ENCODE data around the gene DACH2.

Gene DACH2

DNA sequence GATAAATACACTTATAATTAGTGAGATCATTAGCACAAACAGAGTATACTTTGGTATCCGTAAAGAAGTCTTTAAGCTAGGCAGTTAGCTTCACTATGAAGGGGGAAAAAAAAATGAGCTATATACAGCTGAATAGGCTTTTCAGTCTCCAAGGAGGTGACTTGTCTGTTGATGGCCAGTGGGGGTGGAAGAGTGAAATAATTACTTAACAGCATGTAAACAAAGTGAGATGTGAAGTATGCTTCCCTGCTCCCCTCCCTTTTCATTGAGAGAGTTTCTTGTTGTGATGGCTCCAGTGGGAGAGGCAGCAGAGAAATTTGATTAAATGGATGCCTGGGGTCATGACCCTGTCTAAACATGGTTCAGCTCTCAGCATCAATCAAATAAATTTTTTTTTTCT is 180.9 kb downstream of the DACH2 start:
- FAIRE-seq, result no peak

DNA sequence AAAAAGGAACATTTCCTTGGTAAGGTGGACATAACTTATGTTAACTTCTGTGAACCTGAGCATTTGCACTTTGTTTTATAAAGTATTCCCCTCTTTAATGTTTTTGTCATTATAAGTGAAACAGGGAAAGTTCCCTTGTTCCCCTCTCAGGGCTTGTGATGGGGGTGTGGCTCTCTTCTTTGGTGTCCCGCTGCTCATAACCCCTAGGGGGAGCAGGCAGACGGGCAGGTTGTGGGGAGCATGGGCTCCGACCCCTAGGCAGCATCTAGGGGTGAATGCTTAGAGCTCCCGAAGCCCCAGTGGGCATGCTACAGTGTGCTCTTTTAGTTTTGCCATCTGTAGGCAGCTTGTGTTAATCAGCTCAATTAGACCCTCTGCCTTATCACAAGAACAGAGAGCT is 200.4 kb downstream of the DACH2 start:
- no peak for FAIRE-seq

DNA sequence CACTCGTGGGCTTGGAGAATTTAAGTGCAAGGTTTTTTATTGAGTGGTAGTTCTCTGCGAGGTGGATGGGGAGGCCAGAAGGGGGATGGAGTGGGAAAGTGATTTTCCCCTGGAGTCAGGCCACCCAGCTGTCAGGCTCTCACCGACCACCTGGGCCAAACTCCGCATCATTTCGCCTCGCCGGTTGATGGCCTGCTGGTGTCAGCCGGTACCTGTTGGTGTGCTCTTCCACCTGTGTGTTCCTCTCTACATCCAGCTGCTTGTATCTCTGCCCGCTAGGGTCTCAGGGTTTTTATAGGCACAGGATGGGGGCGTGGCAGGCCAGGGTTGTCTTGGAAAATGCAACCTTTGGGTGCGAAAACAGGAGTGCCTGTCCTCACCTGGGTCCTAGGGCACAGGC is 200.9 kb downstream of the DACH2 start:
- no peak for FAIRE-seq

DNA sequence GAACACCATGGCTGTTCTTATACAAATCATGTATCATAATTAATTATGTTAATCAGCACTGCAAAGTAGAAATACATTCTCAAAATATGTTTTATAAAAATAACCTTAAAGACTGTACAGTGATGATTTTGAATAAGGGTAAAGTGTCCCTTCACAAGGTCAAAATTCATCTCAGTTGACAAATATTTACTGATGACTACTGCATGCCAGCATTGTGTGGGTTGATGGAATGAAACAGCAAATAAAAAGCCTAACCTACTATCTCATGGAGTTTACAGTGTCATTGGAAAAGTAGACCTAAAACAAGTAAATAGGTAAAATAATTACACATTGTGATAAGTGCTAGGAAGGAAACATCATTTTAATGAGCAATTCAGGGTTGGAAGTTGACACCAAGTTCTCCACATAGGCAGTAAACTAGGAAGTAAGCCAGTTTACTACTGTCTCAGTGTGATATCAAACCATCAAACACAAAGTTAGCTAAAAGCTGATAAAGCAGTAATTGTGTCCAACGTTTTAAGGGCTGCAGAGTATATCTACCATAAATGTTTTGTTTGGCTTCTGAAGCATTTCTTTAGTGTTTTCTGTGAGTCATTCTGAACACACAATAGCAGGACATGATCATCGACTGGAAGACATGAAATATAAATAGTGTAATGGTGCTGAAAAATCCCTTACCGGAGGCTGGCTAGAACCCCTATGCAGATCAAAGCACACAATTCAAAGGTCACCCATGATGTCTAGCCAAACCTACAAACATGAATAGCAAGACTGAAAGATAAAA is 221.8 kb downstream of the DACH2 start:
- FAIRE-seq, result no peak

DNA sequence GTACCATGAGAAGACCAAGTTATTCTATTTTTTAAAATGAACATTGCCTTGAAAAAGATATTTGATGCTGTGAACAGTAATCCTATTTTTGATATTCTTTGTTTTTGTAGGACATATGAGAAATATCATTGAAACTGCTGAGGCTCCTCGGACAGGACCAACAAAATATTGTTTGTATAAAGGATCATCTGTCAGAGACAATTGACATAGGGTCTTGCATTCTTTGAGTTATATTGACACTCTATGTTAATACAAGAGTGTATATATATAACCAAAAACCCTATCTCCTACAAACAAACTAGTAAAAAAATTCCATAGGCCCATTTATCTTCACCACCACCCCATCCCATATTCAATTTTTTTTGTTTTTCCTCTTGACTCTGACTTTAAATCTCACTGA is 222.7 kb downstream of the DACH2 start:
- FAIRE-seq, result no peak

DNA sequence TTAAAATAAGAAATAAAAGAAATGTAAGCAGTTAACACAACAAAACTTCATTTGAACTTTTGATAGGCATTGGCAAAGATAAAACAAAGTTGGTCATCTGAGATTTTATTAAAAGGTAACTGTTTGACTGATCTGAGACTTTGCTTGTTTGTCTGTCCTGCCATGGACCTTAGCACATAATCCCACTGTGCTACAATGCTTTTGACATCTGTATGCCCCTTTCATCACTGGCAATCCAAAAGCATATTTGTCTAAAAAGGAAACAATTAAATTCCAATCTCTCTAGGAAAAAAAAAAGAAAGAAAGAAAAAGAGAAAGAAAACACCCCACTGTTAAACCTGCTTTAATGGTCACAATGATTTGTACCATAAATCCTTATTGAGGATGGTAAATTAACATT is 231.0 kb downstream of the DACH2 start:
- no peak for FAIRE-seq

DNA sequence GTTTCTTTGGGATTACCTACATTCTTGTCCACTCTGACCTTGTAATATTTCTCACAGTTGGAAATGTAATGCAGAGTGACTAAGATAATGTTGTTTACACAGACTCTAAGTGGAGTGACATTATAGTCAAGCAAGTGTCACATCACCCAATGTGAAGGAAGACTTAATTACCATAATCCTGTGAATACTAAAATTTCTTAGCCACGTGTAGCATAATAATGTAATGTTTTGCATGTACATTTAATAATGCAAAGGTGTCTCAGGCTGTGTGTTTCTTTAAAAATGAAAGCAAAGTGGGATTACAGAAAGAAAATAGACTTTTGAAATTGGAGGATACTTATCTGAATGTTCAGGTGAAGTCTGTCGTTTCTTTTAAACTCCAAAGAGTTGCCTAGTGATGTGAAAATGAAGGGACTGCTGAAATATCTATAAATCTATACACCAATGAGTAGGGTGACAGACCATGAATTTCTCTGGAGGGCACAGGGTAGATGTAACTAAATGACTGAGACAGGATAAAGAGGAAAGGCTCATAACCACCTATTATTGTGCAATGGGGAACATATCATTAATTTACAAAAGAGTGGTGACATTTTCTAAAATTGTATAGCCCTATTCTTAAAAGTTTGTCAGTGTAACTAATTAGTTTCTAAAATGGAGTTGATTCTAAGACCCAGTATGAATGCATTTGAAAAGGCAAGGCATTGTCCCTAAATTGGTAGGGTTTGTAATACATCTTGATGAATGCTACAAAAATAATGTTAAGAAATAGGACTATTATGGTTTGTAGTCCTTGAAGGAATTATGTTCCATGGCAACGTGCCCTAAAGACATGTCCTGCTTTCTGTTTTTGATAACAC is 235.7 kb downstream of the DACH2 start:
- no peak for FAIRE-seq

DNA sequence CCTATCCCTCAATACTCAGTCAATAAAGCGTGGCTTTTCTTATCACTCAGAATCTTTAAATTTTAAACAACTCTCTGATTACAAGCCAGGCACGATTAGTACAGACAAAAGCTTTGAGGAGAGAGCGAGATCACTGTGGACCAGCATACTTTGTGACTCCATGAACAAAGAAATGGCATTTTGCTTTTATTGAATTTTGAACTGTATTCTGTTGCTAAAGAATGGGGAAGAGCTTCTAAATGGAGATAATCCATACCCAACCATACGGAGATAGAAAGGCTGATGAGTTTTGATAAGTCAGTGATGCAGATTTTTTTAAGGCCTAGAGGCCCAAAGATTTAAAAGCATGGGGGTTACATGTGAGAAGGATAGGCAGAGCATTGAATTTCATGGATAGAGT is 259.1 kb downstream of the DACH2 start:
- FAIRE-seq, result no peak

DNA sequence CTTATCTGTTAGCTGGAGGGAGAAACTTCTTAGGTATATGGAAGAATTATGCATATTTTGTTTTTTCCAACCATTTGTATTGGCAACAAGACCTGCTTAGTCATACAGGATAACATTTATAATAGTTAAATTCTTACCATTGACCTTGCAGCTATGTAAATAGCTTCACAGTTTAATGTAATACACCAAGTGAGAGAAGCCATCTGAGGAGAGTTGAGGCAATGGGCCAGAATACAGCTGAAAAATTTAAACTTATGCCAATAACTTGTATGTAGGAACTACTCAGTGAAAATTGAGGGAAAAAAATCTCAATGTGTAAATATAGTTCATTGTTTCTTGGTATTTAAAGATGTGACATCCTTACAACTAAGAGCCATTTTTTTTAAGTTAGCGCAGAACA is 273.5 kb downstream of the DACH2 start:
- FAIRE-seq, result no peak

DNA sequence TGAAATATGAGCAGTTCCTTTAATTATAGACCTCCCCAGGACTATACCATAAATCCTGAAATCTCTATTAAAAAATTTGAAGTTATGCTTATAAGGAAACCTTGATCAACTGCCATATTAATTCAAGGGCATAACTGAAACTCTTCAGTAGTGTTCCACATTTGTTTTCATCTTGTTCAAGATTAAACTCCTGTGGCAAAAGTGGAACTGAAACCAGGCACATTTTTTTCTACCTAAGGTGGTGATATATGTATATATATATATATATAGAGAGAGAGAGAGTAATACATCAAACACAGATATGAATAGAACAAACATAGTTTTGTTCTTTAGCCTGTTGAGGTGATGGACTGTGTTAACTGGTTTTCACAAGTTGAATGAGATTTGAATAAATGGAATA is 287.9 kb downstream of the DACH2 start:
- no peak for FAIRE-seq

DNA sequence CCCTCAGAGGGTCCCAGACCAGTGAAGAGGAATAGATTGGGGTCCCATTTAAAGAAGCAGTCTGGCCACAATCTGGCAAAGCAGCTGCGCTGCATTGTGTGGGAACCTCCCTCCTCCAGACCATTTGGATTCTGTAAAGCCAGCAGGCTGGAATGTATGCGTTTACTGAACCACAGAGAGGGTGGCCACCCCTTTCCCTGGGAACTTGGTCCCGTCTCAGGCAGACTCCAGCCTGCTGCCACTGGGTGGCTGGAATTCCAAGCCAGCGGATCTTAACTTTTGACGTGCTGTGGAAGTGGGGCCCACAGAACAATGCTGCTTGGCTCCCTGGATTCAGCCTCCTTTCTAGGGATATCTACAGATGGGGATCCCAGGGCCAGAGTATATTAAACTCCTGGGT is 307.2 kb downstream of the DACH2 start:
- FAIRE-seq, result no peak

DNA sequence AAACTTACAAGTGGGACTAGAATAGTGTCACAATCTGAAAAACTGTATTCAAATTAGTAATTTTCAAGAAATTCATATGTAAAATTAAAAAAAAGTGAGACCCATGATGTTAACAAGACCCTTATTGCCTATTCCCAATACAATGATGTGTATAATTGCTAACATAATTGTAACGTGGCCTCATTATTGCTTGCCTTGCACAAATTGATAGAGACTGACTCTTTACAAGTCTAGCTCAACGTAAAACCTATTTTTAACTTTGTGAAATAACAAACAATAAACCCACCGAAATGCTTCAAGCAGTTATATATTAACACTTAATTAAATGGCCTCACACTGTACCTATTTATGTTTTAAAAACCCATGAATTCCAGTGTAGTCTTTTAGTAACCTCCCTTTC is 312.5 kb downstream of the DACH2 start:
- no peak for FAIRE-seq

DNA sequence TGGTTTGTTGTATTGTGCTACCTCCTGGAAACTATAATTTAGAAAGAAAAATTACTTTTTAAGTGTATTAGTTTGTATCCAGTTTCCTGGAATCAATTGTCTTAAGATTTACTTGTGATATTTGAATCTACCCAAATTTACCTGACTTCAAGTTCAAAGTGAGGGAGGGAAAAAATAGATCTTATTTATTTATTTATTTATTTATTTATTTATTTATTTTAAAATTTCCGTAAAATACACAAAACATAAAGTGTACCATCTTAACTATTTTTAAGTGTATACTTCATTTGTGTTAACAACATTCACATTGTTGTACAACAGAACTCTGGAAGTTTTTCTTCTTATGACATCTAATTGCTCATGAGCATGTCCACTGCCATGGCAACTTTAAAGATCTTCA is 356.0 kb downstream of the DACH2 start:
- no peak for FAIRE-seq

DNA sequence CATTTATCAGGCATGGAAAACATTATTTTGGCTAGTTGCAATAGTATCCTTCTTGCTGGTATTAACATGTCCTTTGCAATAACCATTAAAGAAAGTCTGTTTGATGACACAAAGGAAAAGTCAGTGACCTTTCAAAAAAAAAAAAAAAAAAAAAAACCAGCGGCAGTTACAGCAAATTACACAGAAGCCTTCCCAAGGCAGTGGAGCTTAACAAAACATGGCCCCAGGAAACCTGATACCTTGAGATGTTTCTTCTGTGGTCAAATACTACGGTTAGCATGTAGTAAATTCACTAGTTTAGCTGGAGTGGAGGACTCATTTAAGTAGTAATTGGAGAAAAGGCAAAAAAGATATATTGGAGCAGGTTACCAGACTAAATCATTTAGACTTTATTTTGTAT is 359.1 kb downstream of the DACH2 start:
- no peak for FAIRE-seq

DNA sequence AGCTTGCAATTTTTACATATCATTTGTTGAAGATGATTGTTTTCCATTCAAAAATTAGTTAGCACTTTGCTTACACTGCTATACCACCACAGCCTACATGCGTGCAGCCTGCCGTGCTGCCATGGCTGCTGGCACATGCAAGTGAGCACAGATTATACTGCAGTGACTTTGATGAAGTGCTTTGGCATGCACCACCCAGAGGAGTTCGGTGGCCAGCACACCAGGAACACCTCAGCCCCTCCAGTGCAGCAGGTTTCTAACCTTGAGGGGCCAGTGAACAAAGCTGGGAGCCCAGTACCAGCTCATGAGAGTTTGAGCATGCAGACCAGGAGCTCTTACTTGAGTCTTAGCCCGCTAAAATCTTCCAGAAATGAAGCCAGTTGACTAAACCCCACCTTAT is 431.5 kb downstream of the DACH2 start:
- no peak for FAIRE-seq

DNA sequence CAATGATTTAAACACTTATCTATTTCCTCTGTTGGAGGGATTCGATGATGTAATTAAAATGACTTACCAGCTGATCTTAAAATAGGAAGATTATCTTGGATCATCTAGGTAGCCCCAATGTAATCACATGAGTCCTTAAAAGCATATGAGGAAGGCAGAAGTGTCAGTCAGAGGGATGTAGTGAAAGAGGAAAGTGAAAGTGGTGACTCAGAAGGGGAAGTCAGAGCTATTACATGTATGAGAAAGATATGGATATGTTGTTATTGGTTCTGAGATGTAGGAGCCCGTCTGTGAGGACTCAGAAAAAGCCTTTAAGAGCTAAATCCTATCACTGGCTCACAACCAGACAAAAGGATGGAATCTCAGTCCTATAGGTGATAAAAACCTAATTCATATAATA is 456.4 kb downstream of the DACH2 start:
- FAIRE-seq, result no peak

DNA sequence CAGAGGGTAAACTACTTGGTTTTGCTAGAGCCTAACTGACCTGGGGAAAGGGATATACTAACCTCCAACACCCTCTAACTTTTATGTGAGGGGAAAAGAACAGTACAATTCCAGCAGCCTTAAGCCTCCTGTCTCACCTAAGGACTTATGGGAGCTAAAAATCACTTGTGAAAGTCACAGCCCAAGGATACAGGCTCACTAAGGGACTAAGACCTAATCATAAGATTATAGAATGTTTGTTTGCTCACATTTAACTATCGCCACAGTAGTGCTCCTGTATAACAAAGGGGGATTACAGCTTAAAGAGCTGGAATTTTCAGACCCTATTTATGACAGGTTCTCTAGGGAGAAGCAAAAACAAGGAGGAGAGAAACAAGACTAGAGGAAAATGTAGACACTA is 548.7 kb downstream of the DACH2 start:
- no peak for FAIRE-seq

DNA sequence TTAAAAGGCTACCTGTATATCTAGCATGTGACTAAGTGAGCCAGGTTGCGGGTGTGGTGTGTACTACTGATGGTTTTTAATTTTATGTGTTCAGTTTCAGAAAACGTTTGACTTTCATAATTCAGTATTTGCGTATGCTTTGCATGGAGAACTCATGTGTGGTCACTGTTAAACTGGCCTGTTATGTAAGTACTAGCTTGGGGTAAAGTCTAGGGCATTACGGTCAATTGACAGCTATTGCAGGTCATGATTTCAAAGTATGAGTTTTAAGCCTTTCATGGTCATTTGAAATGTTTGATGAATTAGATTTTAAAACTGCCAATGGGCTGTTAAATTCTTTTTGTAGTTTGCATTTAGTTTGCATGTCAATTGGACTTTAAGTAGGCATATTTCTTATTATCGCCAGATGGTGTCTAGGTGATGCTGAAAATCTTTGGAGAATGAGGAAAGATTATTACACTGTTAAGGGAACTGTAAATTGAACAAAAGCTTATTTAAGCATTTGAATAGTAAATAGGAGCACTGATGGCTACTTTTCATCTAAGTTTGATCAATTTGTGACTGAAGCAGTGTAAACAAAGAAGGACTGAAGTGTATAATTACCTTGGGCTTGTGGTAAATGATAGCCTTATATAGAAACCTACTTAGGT is 563.4 kb downstream of the DACH2 start:
- no peak for FAIRE-seq

DNA sequence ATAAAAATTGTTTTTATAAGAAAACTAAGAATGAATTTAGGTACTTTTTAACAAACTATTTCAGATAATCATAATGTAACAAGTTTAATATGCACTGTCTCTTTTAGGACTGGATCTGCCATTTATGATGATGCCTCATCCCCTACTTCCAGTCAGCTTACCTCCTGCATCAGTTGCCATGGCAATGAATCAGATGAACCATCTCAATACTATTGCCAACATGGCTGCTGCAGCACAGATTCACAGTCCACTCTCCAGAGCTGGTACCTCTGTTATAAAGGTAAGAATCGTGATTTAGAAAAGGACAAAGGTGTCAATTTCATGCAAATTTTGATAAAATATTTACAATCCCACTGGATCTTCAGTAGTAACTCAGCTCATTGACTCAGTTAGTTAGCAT is 566.2 kb downstream of the DACH2 start:
- no peak for FAIRE-seq

DNA sequence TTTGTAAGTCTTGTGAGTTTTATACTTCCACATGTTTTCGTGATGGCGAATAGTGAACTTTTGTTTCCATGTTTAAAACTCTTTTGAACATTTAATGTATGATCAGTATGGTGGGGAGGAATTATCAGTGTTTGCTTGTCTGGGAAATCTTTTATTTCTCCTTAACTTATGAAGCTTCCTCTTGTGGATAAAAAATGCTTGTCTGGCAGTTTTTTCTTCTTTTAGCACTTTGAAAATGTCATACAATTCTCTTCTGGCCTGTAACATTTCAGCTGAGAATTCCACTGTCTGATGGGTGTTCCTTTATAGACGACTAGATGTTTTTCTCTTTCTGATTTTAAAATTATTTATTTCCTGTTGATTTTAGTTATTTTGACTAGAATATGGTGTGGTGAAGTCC is 576.0 kb downstream of the DACH2 start:
- FAIRE-seq, result no peak

DNA sequence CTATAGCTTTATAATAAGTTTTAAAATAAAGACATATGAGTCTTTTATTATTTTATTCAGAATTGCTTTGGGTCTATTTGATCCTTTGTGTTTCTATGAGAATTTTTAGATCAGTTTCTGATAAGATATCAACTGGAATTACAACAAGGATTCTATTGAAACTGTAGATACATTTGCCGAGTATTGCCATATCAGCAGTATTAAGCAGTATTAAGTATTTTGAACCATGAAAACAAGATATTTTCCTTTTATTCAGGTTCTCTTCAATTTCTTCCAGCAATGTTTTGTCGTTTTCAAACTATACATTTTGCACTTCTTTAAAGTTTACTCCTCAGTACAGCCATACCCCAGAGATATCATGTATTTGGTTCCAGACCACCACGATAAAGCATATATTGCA is 598.8 kb downstream of the DACH2 start:
- no peak for FAIRE-seq

DNA sequence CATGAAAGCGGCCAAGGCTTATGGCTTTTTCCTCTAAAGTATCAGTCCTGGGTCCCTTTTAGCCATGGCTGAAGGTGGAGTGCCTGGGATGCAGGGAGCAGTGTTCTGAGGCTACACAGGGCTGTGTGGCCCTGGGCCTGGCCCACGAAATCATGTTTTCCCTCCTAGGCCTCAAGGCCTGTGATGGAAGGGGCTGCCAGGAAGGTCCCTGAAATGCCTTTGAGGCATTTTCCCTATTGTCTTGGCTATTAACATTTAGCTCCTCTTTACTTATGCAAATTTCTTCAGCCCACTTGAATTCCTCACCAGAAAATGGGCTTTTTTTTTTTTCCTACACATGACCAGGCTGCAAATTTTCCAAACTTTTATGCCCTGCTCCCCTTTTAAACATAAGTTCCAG is 657.0 kb downstream of the DACH2 start:
- no peak for FAIRE-seq

DNA sequence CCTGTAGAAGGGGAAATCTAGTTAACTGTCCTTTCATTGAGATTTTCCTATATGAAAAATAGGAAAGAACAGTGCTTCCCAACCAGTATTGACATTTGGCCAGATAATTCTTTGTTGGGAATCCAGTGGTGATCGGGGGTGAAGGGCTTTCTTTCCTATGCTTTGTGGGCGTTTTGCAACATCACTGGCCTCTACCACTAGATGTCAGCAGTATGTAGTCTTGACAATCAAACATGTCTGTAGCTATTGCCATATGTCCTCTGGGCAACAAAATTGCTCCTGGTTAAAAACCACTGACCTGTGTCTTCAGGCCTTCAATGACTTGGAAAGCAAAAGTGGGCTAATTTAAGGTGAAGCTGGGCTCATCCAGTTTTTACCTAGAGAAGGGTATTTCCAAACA is 658.5 kb downstream of the DACH2 start:
- FAIRE-seq, result no peak

DNA sequence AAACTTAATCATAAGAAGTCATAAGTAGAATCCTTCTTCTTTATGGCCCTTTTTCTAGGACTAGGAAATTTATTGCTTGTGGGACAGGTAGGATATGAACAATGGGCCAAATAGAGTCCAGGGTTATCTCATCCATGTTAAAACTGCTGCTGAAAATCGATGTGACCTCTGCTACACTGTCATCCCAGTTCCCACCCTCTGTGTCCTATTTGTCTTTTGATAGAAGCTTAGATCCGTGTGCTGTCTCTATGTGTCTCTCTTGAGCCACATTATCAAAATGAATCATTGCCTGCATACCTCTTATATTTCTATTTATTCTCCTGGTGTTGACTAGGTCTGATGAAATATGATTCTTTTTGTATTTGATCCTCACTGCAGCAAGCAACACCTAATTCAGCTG is 661.4 kb downstream of the DACH2 start:
- FAIRE-seq, result no peak

Data from G401.6 (cell line).